ENCODE measurements around the gene TWIST2.

The TWIST2 gene

DNA sequence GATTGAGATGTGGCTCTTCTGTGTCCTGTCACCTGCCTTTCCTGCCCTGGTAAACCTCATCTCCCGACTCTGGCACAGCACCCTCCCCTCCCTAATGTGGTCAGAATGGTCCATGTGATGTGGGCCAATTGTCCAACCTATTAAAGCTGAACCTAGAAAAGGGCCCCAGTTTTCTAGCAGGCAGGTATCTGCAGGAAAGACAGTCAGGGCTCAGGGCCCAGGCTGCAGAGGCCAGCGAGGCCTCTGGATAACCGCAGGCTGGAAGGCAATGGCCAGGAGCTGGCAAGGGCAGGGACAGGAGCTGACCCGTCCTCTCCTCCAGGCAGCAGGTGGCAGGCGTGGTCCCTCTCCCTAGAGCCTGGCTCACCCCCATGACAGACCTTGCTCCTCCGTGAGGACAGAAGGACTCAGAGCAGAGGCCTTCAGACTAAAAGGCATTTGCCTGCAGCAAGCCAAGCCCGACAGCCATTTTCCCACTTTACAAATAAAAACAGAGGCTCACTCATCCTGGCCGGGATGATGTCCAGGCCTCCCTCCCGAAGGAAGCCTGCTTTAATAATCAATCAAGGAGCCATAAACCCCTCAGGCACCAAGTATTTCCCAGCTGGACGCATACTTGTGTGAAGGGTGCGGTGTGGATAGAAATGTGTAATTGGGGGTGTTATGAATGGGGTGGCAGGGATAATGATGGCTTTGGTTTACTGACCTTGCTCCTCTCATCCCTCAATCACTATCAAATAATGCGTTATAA, 107.1 kb downstream of the TWIST2 start:
- H3K9ac ChIP-seq (ENCODE audit: low read length) = no peak overlapping the region
- no peaks in the 10 kb centered on the region for H3K9me3 ChIP-seq (ENCODE audit: control insufficient read depth, low read depth, low read length)
- peaks cover 3% of the 10 kb centered on the region for H3K4me1 ChIP-seq (ENCODE audit: control insufficient read depth, low read depth, low read length)
- no peaks in the 10 kb centered on the region for H3K27me3 ChIP-seq (ENCODE audit: control insufficient read depth, insufficient read depth, low read length)
- H3K36me3 ChIP-seq (ENCODE audit: control insufficient read depth, low read depth, low read length) = no peaks in the 10 kb centered on the region
- no peak overlapping the region for H3K4me3 ChIP-seq (ENCODE audit: low read length)
- H3K27ac ChIP-seq (ENCODE audit: low read length) = no peak overlapping the region

DNA sequence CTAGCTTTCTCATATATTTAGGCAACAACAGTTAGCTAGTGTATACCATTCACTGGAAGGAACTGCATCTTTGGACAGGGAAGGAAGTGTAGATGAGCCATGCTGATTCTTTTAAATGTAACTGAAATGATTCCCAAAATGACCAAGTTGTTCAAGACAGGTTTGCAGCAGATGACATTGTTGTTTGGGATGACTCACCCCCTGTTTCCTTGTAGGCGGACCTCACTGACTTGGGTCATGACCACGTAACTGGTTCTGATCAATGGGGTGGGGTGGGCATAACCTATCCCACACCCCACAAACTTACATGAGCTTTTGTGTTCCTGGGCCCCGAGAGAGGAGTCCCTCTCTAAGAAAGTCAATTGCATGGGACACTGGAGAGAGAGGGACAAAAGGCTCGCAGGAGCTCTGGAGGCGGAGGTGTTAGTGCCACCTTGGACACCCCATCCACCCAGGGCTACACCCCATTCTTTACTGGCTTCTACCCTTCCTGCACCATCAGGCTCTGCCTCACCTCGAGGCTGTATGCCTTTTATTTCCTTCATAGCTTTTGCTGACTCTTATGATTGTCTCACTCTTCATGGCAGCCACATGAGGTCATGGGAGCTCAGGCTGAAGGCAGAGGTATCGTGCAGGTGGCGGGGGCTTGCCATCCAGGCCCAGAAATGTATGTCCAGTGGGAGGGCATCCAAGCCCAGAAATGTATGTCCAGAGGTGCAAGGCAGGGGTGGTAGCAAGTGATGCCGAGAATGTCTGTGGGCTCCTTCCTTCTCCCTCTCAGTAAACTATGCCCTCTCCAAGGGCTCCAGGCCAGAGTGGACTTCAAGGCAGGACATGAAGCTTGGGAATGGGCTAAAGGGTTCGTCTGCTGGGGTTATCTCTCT, 108.0 kb downstream of the TWIST2 start:
- Histone ChIP-seq H3K4me3 (ENCODE audit: low read length) (no peak overlapping the region), H3K9me3 (ENCODE audit: control insufficient read depth, low read depth, low read length) (no peaks in the 10 kb centered on the region), H3K27ac (ENCODE audit: low read length) (no peak overlapping the region), H3K4me1 (ENCODE audit: control insufficient read depth, low read depth, low read length) (peaks cover 3% of the 10 kb centered on the region), H3K9ac (ENCODE audit: low read length) (no peak overlapping the region), H3K27me3 (ENCODE audit: control insufficient read depth, insufficient read depth, low read length) (no peaks in the 10 kb centered on the region), H3K36me3 (ENCODE audit: control insufficient read depth, low read depth, low read length) (no peaks in the 10 kb centered on the region)

DNA sequence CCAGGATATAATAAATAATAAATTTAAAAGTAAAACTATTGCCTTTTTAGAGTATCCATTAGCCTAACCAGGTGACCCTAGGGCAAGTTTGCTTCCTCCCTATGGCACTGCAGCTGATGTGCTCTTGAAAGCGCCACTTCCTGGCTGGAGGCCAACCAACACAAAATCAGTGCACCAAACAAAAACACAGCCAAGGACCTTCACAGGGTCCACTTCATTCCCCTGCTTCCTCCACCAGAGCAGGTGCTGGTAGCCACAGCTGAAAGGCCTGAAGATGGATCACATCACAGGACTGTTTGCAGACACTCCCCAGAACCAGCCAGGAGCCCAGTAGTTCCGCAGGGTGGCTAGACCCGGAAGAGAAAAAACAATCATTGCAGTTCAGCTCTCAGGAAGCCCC, 108.8 kb downstream of the TWIST2 start:
- Histone ChIP-seq H3K4me1 (ENCODE audit: control insufficient read depth, low read depth, low read length) (peaks cover 3% of the 10 kb centered on the region), H3K27me3 (ENCODE audit: control insufficient read depth, insufficient read depth, low read length) (no peaks in the 10 kb centered on the region), H3K27ac (ENCODE audit: low read length) (no peak overlapping the region), H3K36me3 (ENCODE audit: control insufficient read depth, low read depth, low read length) (no peaks in the 10 kb centered on the region), H3K9ac (ENCODE audit: low read length) (no peak overlapping the region), H3K4me3 (ENCODE audit: low read length) (no peak overlapping the region), H3K9me3 (ENCODE audit: control insufficient read depth, low read depth, low read length) (no peaks in the 10 kb centered on the region)
